Ishikawa (cell line): ENCODE measurements around the gene FCMR.

Experiments
- CEBPB ChIP-seq: IDR thresholded peaks from 2 replicates; pipeline ENCODE4 v1.6.1; 2012
- CREB1 ChIP-seq: IDR thresholded peaks from 2 replicates; pipeline ENCODE4 v1.6.1; 2012; ENCODE audit warnings: low read depth
- EGR1 ChIP-seq: IDR thresholded peaks from 2 replicates; pipeline ENCODE4 v1.6.1; 2012
- EP300 ChIP-seq: IDR thresholded peaks from 2 replicates; pipeline ENCODE4 v1.6.1; 2012; ENCODE audit warnings: borderline replicate concordance
- FOXM1 ChIP-seq: IDR thresholded peaks from 2 replicates; pipeline ENCODE4 v1.6.1; 2012; ENCODE audit warnings: low read depth, borderline replicate concordance
- NFIC ChIP-seq: IDR thresholded peaks from 2 replicates; pipeline ENCODE4 v1.6.1; 2012
- RAD21 ChIP-seq: IDR thresholded peaks from 2 replicates; pipeline ENCODE4 v1.6.1; 2012; ENCODE audit warnings: low read depth
- TAF1 ChIP-seq: IDR thresholded peaks from 2 replicates; pipeline ENCODE4 v1.6.1; 2012; ENCODE audit warnings: low read depth, mild to moderate bottlenecking
- TCF12 ChIP-seq: IDR thresholded peaks from 2 replicates; pipeline ENCODE4 v1.6.1; 2012; ENCODE audit warnings: low read depth
- TEAD4 ChIP-seq: IDR thresholded peaks from 2 replicates; pipeline ENCODE4 v1.6.1; 2012
- YY1 ChIP-seq: IDR thresholded peaks from 2 replicates; pipeline ENCODE4 v1.6.1; 2012; ENCODE audit warnings: low read depth
- ZBTB7A ChIP-seq: IDR thresholded peaks from 2 replicates; pipeline ENCODE4 v1.6.1; 2012; ENCODE audit warnings: low read depth
- TF ChIP-seq, protein P1 (sequence below): IDR thresholded peaks from 2 replicates; pipeline ENCODE4 v1.6.1; 2012; ENCODE audit warnings: low read depth, mild to moderate bottlenecking
- TF ChIP-seq, protein P2 (sequence below): IDR thresholded peaks from 2 replicates; pipeline ENCODE4 v1.6.1; 2012
- TF ChIP-seq, protein P3 (sequence below): IDR thresholded peaks from 2 replicates; pipeline ENCODE4 v1.6.1; 2012

The FCMR gene

DNA sequence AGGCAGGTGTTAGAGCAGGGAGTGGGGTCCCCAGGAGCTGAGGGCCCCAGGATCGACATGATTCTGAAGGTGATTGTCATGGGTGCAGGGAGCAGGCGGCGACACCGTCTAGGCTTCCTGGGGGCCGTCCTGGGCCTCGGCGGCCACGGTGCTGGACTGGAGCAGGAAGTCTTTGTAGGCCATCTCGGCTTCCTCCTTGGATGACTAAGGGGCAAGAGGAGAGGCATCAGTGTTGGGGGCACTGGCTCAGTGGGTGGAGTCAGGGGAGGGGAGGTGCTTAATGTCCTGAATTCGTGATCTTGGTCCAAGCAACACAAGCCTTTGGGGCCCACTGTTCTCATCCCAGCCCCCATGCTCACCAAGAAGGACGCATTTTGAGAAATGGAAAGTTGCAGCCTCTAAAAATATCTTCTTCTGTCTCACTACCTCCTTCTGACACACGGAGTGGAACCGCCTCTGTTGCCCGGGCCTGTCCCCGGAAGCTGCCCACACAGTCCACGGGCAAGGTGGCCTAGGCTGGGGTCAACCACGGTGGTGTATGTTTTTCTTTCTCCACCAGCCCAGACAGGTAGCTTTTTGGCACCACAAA is 8.6 kb upstream of the FCMR start:
- TF ChIP-seq TEAD4 (no peak), FOXM1 (no peak), RAD21 (no peak), EGR1 (no peak), EP300 (no peak), TAF1 (no peak), ZBTB7A (no peak), CEBPB (no peak), TCF12 (no peak), CREB1 (no peak), YY1 (no peak), NFIC (no peak)
- TF ChIP-seq, protein P1, sequence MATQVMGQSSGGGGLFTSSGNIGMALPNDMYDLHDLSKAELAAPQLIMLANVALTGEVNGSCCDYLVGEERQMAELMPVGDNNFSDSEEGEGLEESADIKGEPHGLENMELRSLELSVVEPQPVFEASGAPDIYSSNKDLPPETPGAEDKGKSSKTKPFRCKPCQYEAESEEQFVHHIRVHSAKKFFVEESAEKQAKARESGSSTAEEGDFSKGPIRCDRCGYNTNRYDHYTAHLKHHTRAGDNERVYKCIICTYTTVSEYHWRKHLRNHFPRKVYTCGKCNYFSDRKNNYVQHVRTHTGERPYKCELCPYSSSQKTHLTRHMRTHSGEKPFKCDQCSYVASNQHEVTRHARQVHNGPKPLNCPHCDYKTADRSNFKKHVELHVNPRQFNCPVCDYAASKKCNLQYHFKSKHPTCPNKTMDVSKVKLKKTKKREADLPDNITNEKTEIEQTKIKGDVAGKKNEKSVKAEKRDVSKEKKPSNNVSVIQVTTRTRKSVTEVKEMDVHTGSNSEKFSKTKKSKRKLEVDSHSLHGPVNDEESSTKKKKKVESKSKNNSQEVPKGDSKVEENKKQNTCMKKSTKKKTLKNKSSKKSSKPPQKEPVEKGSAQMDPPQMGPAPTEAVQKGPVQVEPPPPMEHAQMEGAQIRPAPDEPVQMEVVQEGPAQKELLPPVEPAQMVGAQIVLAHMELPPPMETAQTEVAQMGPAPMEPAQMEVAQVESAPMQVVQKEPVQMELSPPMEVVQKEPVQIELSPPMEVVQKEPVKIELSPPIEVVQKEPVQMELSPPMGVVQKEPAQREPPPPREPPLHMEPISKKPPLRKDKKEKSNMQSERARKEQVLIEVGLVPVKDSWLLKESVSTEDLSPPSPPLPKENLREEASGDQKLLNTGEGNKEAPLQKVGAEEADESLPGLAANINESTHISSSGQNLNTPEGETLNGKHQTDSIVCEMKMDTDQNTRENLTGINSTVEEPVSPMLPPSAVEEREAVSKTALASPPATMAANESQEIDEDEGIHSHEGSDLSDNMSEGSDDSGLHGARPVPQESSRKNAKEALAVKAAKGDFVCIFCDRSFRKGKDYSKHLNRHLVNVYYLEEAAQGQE: no peak
- TF ChIP-seq, protein P2, sequence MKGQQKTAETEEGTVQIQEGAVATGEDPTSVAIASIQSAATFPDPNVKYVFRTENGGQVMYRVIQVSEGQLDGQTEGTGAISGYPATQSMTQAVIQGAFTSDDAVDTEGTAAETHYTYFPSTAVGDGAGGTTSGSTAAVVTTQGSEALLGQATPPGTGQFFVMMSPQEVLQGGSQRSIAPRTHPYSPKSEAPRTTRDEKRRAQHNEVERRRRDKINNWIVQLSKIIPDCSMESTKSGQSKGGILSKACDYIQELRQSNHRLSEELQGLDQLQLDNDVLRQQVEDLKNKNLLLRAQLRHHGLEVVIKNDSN: no peak
- TF ChIP-seq, protein P3, sequence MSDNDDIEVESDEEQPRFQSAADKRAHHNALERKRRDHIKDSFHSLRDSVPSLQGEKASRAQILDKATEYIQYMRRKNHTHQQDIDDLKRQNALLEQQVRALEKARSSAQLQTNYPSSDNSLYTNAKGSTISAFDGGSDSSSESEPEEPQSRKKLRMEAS: no peak

DNA sequence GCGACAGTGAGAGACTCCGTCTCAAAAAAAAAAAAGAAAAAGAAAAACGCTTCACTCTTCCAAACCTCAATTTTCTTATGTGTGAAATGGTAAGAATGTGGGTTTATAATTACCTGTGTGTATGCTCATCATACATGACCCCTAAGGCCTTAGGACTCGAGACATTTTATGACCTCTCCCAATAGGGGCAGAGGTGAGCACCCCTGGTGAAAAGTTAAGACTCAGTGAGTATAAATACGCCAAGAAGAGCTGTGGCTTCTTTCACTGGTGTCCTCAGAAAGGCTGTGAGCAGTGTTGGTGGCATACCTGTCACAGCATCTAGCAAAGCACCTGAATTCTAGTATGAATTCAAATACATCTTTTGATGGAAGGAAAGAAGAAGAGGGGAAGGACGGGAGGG is 7.8 kb upstream of the FCMR start:
- no peak for TF ChIP-seq TEAD4
- TF ChIP-seq, protein P1: no peak

DNA sequence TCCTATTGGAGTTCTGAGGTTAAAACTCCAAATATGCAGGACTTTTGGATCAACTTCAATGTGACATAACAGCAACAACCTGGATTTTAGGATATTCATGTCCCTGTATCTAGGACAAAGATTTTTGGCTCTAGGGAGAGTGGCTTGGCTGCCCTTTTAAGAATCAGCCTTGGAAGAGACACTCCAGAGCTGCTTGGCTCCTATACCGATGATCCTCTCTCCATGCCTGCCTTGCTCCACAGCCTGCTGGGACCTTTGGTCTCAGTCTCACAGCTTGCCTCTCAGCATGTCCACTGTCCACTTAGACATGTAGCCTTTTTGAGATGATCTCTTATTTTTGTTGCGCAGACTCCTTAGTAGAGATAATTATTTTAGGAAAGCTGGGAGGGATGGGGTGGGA is 4.5 kb upstream of the FCMR start:
- TF ChIP-seq NFIC (no peak), TAF1 (no peak), EP300 (no peak), TCF12 (no peak), YY1 (no peak), RAD21 (no peak), CEBPB (no peak), FOXM1 (no peak)
- TF ChIP-seq, protein P3: no peak
- TF ChIP-seq, protein P1: no peak
- TF ChIP-seq, protein P2: no peak

DNA sequence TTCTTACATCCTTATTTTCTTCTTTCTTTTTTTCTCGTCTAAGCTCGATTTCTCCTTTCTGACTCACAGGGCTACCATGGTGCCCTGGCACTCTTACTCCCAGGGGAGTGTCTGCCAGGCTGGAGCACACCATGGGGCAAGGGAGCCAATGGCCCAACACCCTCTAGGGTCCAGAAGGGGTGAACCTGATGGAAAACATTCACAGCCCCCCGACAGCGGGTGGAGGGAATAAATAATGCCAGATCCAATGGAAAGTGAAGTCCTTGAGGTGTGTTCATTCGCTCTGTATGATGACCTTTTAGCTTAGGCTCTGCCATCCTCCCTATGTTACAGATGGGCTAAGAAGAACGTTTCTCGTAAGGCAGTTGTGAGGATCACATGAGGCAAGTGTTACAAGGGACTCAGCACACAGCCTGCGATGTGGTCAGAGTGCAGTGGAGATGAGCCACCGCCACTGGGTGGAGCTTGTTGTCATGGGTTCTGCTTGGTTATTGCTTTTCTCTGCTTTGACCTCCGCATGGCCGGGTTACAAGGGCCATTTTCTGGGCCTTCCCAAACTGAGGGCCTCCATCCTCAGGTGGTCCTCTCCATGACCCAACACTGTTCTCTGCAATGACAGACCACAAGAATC is 3.5 kb upstream of the FCMR start:
- TF ChIP-seq, protein P3: no peak
- TF ChIP-seq TEAD4 (no peak), EP300 (no peak), ZBTB7A (no peak), NFIC (no peak), TAF1 (no peak), CREB1 (no peak), CEBPB (no peak), FOXM1 (no peak), TCF12 (no peak), EGR1 (no peak), RAD21 (no peak)
- TF ChIP-seq, protein P2: no peak
- TF ChIP-seq, protein P1: no peak
